Spleen (tissue), 11 donors: ENCODE results near the gene PLEKHA5. TPM values are rescaled to one million over a fixed set of nuclear protein-coding genes. Genes with fewer than 3 reads are reported as not detected.

Experiments
- DNase-seq: peaks from one replicate; pipeline ENCODE4 v3.0.0-alpha.2; 2020
- H3K27ac ChIP-seq, 8 donors: fragments of 200-600 bp; sonication (generic) in 7 of 8; 1 replicate in 4 of 8; 2 replicates in 4 of 8; pipeline versions ENCODE4 v1.5.0 to v1.8.0; 2016 to 2021; ENCODE audit warnings: inconsistent platforms in 4 of 8, mild to moderate bottlenecking in 4 of 8, moderate library complexity in 1 of 8
- H3K27me3 ChIP-seq, 7 donors: fragments of 200-600 bp; sonication (generic) in 6 of 7; replicated peaks in 1 of 7; 1 replicate in 4 of 7; 2 replicates in 3 of 7; pipeline versions ENCODE4 v1.5.0 to v1.8.0; 2016 to 2021; ENCODE audit warnings: inconsistent platforms in 3 of 7, mild to moderate bottlenecking in 1 of 7
- H3K36me3 ChIP-seq, 6 donors: fragments of 200-600 bp; sonication (generic) in 5 of 6; 1 replicate in 4 of 6; 2 replicates in 2 of 6; pipeline versions ENCODE4 v1.5.0 to v1.8.0; 2016 to 2021; ENCODE audit warnings: inconsistent platforms in 2 of 6
- H3K4me1 ChIP-seq, 6 donors: fragments of 200-600 bp; sonication (generic) in 5 of 6; 1 replicate in 3 of 6; 2 replicates in 3 of 6; pipeline versions ENCODE4 v1.5.0 to v1.8.0; 2016 to 2021; ENCODE audit warnings: inconsistent platforms in 3 of 6
- H3K4me3 ChIP-seq, 8 donors: fragments of 200-600 bp; sonication (generic) in 7 of 8; 1 replicate in 4 of 8; 2 replicates in 4 of 8; pipeline versions ENCODE4 v1.5.0 to v1.8.0; 2016 to 2021; ENCODE audit warnings: inconsistent platforms in 4 of 8, mild to moderate bottlenecking in 4 of 8, moderate library complexity in 2 of 8
- H3K9me3 ChIP-seq, 8 donors: fragments of 200-600 bp; sonication (generic) in 7 of 8; 1 replicate in 4 of 8; 2 replicates in 4 of 8; pipeline versions ENCODE4 v1.5.0 to v1.8.0; 2016 to 2021; ENCODE audit warnings: inconsistent platforms in 4 of 8
- CTCF ChIP-seq, 11 experiments: fragments of 200-600 bp in 7 of 11; fragments of 450-650 bp in 4 of 11; sonication (generic) in 4 of 11; IDR thresholded peaks in 8 of 11; conservative IDR thresholded peaks in 3 of 11; 1 replicate in 7 of 11; 2 replicates in 4 of 11; pipeline versions ENCODE4 v1.4.0 to v1.8.0; 2016 to 2021; ENCODE audit warnings: antibody characterized with exemption in 11 of 11, inconsistent platforms in 4 of 11, mild to moderate bottlenecking in 1 of 11
- POLR2A ChIP-seq, 3 donors: fragments of 450-650 bp; IDR thresholded peaks; one replicate each; pipeline ENCODE4 v1.5.1; 2017; ENCODE audit warnings: antibody characterized with exemption in 3 of 3, mild to moderate bottlenecking in 1 of 3
- POLR2AphosphoS5 ChIP-seq, 3 donors: sonication (generic); formaldehyde crosslinking; IDR thresholded peaks; one replicate each; pipeline ENCODE4 v1.5.1; 2017; ENCODE audit warnings: antibody characterized with exemption in 3 of 3
- WGBS, 5 donors: extraction: QIAGEN DNeasy Blood & Tissue Kit in 3 of 5; methylation state at CpG; one replicate each; pipeline versions ENCODE4 v1.1.5 to v1.1.7; 2013 to 2018; 5-methylcytosine and 5-hydroxymethylcytosine counted together
- intact Hi-C: fragments of 100-400 bp; cut with DNase I; formaldehyde crosslinking; loops from one replicate; pipeline ENCODE4 v1.15.0; 2023; ENCODE audit warnings: low total_unique reads
- polyA plus RNA-seq, 3 donors: library from polyadenylated mRNA; stranded (reverse); fragments of 200-250 nt; gene quantifications; one replicate each; pipeline ENCODE4 v1.2.1, GENCODE V29; 2013
- total RNA-seq, 7 donors: library from RNA; depleted of rRNA in 3 of 7; stranded (reverse); fragments of >200 nt in 3 of 7; fragmentation: NEBNext Ultra II Directional in 4 of 7; extraction: Animal tissue kit (Norgen Biotek cat#: 25700) in 4 of 7; gene quantifications; one replicate each; pipeline versions ENCODE4 v1.1.0 to v1.2.1, GENCODE V29; 2016 to 2021
- donor health status: healthy with polysubstance abuse.
- donor health status: DM: no; HTN: no; CAD: no; lungs with moderate emphysema.
- donor health status: DM: no; HTN: no; CAD: no.
- donor health status: Bipolar disorder and iron deficiency.
- donor health status: healthy.
- donor health status: DM: no; HTN: no; CAD: no.
- donor health status: DM: yes; HTN: yes; CAD: no.

The PLEKHA5 gene
- total and polyA plus RNA-seq, 10 donors, result 1.3 to 13.6 (median 6.5) TPM

GRCh38 chr12:19246933-19247332 lies 117.4 kb downstream of the PLEKHA5 start:
- WGBS, 5 donors, result 82 to 86% (median 83%) methylated on average over 4 of the region's 4 CpGs
- intact Hi-C loops, result no loop called here
- H3K36me3 ChIP-seq, result no peaks in the 10 kb centered on the region
- no peak overlapping the region for H3K27ac ChIP-seq
- TF ChIP-seq POLR2A (IDR thresholded peaks at IDR 0.05) (no peak), CTCF (IDR thresholded peaks at IDR 0.05 in 8 of 11, conservative IDR thresholded peaks at IDR 0.05 in 3 of 11) (no peak), POLR2AphosphoS5 (IDR thresholded peaks at IDR 0.05) (no peak)
- H3K4me3 ChIP-seq, result no peak overlapping the region
- no peaks in the 10 kb centered on the region for H3K9me3 ChIP-seq
- H3K27me3 ChIP-seq, result no peaks in the 10 kb centered on the region
- peaks cover 0 to 9% (median 0%) of the 10 kb centered on the region in 6 donors for H3K4me1 ChIP-seq
- DNase-seq, result no peak

- no peak for DNase-seq
- no peak overlapping the region for H3K27ac ChIP-seq
- H3K9me3 ChIP-seq, result no peaks in the 10 kb centered on the region
- H3K4me3 ChIP-seq, result no peak overlapping the region
- TF ChIP-seq POLR2AphosphoS5 (IDR thresholded peaks at IDR 0.05), result no peak
- TF ChIP-seq POLR2A (IDR thresholded peaks at IDR 0.05), result no peak
- TF ChIP-seq CTCF (IDR thresholded peaks at IDR 0.05 in 8 of 11, conservative IDR thresholded peaks at IDR 0.05 in 3 of 11), result no peak
- no peaks in the 10 kb centered on the region for H3K36me3 ChIP-seq
- intact Hi-C loops, result no loop called here
- 76 to 96% (median 87%) methylated on average over 3 of the region's 3 CpGs for WGBS, 5 donors
- H3K4me1 ChIP-seq, result peaks cover 0 to 6% (median 0%) of the 10 kb centered on the region in 6 donors
- no peaks in the 10 kb centered on the region for H3K27me3 ChIP-seq
Observed at GRCh38 chr12:19248929-19249602, 119.5 kb downstream of the PLEKHA5 start.

GRCh38 chr12:19251481-19252132 lies 122.1 kb downstream of the PLEKHA5 start:
- Histone ChIP-seq H3K27me3 (no peaks in the 10 kb centered on the region), H3K4me1 (no peaks in the 10 kb centered on the region), H3K9me3 (no peaks in the 10 kb centered on the region), H3K27ac (no peak overlapping the region), H3K4me3 (no peak overlapping the region), H3K36me3 (no peaks in the 10 kb centered on the region)
- intact Hi-C loops, result no loop called here
- whole genome bisulfite sequencing, 5 donors, result 69 to 93% (median 81%) methylated on average over 3 of the region's 3 CpGs
- TF ChIP-seq POLR2A (IDR thresholded peaks at IDR 0.05), result no peak
- TF ChIP-seq POLR2AphosphoS5 (IDR thresholded peaks at IDR 0.05), result no peak
- TF ChIP-seq CTCF (IDR thresholded peaks at IDR 0.05 in 8 of 11, conservative IDR thresholded peaks at IDR 0.05 in 3 of 11), result no peak
- DNase-seq, result no peak

- no peaks in the 10 kb centered on the region for H3K36me3 ChIP-seq
- WGBS, 5 donors, result 95 to 97% (median 96%) methylated on average over 2 of the region's 2 CpGs
- no peaks in the 10 kb centered on the region for H3K9me3 ChIP-seq
- H3K27me3 ChIP-seq, result no peaks in the 10 kb centered on the region
- H3K4me1 ChIP-seq, result no peaks in the 10 kb centered on the region
- H3K27ac ChIP-seq, result no peak overlapping the region
- DNase-seq, result no peak
- no peak overlapping the region for H3K4me3 ChIP-seq
- TF ChIP-seq CTCF (IDR thresholded peaks at IDR 0.05 in 8 of 11, conservative IDR thresholded peaks at IDR 0.05 in 3 of 11), result no peak
- TF ChIP-seq POLR2AphosphoS5 (IDR thresholded peaks at IDR 0.05), result no peak
- TF ChIP-seq POLR2A (IDR thresholded peaks at IDR 0.05), result no peak
- intact Hi-C loops, result no loop called here
Observed at GRCh38 chr12:19260135-19260534, 130.6 kb downstream of the PLEKHA5 start.
